Muscle of arm (tissue), 14 donors: Measurements from ENCODE around the gene SF1. TPM values are rescaled to one million over a fixed set of nuclear protein-coding genes. Genes with fewer than 3 reads are reported as not detected.
A peak's percentile ranks its signal among the peaks of the same experiment; 100 is the strongest.
"Not testable (repeated sequence)": the region's sequence is repeated elsewhere in the genome, so short reads cannot be mapped to it uniquely, and the experiment has no call there.

ENCODE experiments used
- DNase-seq: peaks from one replicate; pipeline ENCODE4 v3.0.0-alpha.2; 2013
- long read RNA-seq, 11 donors: transcript quantifications; one replicate each; lab custom pipeline, GENCODE V29; 2026
- polyA plus RNA-seq, 12 donors: library from polyadenylated mRNA; unstranded; fragments of 120-200 nt; gene quantifications; one replicate each; pipeline ENCODE4 v1.2.1, GENCODE V29; 2013; ENCODE audit not compliant: insufficient read length in 12 of 12

Gene SF1
- 100 to 1,000 TPM in 11 of 12 donors, not detected in 1; 174 to 428 (median 247) TPM for polyA plus RNA-seq
- long read RNA-seq, donor 1, transcript SF1-212 (2 exons, 983 nt), result major isoform, 19 of 112 reads
- long read RNA-seq, donor 1, transcript SF1-218 (4 exons, 584 nt), result minor isoform, 7 of 112 reads
- long read RNA-seq, donor 1, partial matches to known transcripts, result 75 of 112 reads
- long read RNA-seq, donor 1, other reads (novel, unspliced or antisense), result 0 of 112 reads
- long read RNA-seq, donor 2, partial matches to known transcripts, result 53 of 70 reads
- long read RNA-seq, donor 2, other reads (novel, unspliced or antisense), result 0 of 70 reads
- long read RNA-seq, donor 3, transcript SF1-212 (2 exons, 983 nt), result major isoform, 10 of 30 reads
- long read RNA-seq, donor 3, partial matches to known transcripts, result 12 of 30 reads
- long read RNA-seq, donor 3, other reads (novel, unspliced or antisense), result 0 of 30 reads
- long read RNA-seq, donor 4, transcript SF1-212 (2 exons, 983 nt), result major isoform, 5 of 26 reads
- long read RNA-seq, donor 4, partial matches to known transcripts, result 17 of 26 reads
- long read RNA-seq, donor 4, other reads (novel, unspliced or antisense), result 0 of 26 reads
- long read RNA-seq, donor 5, result 0 reads
- long read RNA-seq, donor 6, transcript SF1-212 (2 exons, 983 nt), result major isoform, 5 of 26 reads
- long read RNA-seq, donor 6, partial matches to known transcripts, result 11 of 26 reads
- long read RNA-seq, donor 6, other reads (novel, unspliced or antisense), result 0 of 26 reads
- long read RNA-seq, donor 7, transcript SF1-212 (2 exons, 983 nt), result major isoform, 7 of 25 reads
- long read RNA-seq, donor 7, partial matches to known transcripts, result 16 of 25 reads
- long read RNA-seq, donor 7, other reads (novel, unspliced or antisense), result 0 of 25 reads
- long read RNA-seq, donor 8, transcript SF1-204 (13 exons, 3,470 nt), result minor isoform, 5 of 56 reads
- long read RNA-seq, donor 8, transcript SF1-212 (2 exons, 983 nt), result major isoform, 11 of 56 reads
- long read RNA-seq, donor 8, partial matches to known transcripts, result 32 of 56 reads
- long read RNA-seq, donor 8, other reads (novel, unspliced or antisense), result 0 of 56 reads
- long read RNA-seq, donor 9, partial matches to known transcripts, result 17 of 26 reads
- long read RNA-seq, donor 9, other reads (novel, unspliced or antisense), result 0 of 26 reads
- long read RNA-seq, donor 10, transcript SF1-201 (13 exons, 2,850 nt), result minor isoform, 5 of 43 reads
- long read RNA-seq, donor 10, transcript SF1-212 (2 exons, 983 nt), result major isoform, 6 of 43 reads
- long read RNA-seq, donor 10, partial matches to known transcripts, result 27 of 43 reads
- long read RNA-seq, donor 10, other reads (novel, unspliced or antisense), result 0 of 43 reads
- long read RNA-seq, donor 11, partial matches to known transcripts, result 43 of 59 reads
- long read RNA-seq, donor 11, other reads (novel, unspliced or antisense), result 0 of 59 reads

- DNase-seq, result peak; percentile 99
Measured at GRCh38 chr11:64778473-64779298, at the start of gene SF1. Gene SF1, minus strand, starts transcription at chr11:64778542. Its CDS starts 150 bp downstream, at chr11:64778392.

GRCh38 chr11:64827451-64827839 is 49.1 kb upstream of the SF1 start:
- no peak for DNase-seq

DNA sequence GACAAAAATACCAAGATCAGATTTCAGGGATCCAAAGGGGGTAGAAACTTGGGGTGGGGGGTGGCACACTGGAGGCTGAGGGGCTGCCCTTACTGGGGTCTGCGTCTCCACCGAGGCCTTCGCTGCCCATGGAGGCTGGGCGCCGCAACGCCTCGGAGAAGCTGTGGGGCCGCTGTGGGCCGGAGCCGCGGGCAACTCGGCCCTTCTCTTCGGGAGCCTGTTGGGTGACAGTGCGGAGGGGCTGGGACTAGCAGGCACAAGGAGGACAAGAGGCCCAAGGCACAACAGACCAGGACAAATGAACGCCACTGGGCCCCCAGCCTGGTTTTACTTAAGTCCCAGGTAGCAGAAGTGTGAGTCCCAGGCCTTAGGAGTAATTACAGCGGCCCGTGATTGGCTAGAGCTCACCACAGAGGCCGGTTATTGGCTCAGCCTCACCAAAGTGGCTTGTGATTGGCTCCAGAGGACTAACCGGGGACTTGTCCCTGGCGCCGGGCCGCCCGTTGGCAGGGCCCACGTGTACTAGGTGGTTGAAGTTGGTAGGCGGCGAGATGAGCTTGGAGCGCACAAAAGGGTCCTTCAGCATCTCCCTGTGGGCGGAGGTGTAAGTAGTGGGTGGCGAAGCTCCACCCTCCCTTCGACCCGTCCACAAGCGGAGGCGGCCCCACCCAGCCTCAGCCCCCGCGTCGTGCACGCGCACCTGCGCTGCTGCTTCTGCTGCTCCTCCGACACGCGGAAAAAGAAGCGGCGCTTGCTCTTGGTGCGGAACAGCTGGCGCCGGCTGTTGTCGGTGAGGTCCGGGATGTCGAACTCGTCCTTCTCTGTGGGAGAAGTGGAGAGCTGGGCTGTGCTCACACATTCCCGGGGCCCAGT is 48.5 kb upstream of the SF1 start:
- no peak for DNase-seq

DNA sequence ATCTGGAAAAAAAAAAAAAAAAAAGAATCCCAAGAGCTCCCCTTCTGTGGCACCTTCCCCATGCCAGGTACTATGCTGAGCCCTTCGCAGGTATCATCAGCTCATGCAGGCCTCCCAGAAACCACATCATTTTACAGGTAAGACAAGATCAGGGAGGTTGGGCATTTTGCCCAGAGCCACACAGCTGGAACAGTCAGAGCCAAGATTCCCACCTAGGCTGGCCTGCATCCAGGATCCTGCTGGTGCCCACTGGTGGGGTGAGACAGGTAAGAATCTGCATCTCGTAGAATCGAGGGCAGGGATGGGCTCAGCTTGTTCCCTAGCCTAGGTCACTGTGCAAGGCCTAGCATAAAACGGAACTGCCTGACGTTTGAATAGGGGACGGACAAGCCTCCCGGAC is 47.7 kb upstream of the SF1 start:
- DNase-seq, result no peak

GRCh38 chr11:64823568-64824119 is 45.3 kb upstream of the SF1 start:
- no peak for DNase-seq

GRCh38 chr11:64817476-64817875 is 39.1 kb upstream of the SF1 start:
- DNase-seq, result no peak

- DNase-seq, result not testable (repeated sequence)
Measured at GRCh38 chr11:64815433-64815832, 37.1 kb upstream of the SF1 start.

- no peak for DNase-seq
Measured at GRCh38 chr11:64814712-64815187, 36.4 kb upstream of the SF1 start.

DNA sequence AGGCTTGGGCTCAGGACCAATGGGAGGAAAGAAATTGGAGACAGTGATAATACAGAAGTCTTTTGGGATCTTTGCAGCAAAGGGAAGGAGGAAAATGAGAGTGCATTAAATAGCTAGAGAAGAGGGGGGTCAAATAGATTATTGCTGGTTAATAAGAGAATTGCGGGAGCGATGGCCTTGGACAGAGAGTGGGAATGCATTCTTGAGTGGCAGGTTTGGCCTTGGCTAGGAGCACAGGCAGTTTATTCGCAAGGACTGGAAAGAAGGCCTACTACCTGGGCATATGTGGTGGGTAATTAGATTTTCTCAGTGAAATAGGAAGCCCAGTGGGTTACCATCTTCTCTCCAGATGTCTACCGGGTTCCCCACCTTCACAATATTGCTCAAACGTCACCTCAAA is 35.5 kb upstream of the SF1 start:
- DNase-seq, result no peak

- no peak for DNase-seq
Measured at GRCh38 chr11:64810891-64811272, 32.5 kb upstream of the SF1 start.

GRCh38 chr11:64810271-64810890 is 32.0 kb upstream of the SF1 start, which contains the start of gene MEN1:
Gene MEN1, minus strand, starts transcription at chr11:64810551. Its CDS starts 442 bp downstream, at chr11:64810109.
- DNase-seq, result peak; percentile 94

GRCh38 chr11:64809781-64810241 is 31.5 kb upstream of the SF1 start:
- DNase-seq, result no peak

GRCh38 chr11:64805481-64805880 is 27.1 kb upstream of the SF1 start:
- DNase-seq, result no peak

DNA sequence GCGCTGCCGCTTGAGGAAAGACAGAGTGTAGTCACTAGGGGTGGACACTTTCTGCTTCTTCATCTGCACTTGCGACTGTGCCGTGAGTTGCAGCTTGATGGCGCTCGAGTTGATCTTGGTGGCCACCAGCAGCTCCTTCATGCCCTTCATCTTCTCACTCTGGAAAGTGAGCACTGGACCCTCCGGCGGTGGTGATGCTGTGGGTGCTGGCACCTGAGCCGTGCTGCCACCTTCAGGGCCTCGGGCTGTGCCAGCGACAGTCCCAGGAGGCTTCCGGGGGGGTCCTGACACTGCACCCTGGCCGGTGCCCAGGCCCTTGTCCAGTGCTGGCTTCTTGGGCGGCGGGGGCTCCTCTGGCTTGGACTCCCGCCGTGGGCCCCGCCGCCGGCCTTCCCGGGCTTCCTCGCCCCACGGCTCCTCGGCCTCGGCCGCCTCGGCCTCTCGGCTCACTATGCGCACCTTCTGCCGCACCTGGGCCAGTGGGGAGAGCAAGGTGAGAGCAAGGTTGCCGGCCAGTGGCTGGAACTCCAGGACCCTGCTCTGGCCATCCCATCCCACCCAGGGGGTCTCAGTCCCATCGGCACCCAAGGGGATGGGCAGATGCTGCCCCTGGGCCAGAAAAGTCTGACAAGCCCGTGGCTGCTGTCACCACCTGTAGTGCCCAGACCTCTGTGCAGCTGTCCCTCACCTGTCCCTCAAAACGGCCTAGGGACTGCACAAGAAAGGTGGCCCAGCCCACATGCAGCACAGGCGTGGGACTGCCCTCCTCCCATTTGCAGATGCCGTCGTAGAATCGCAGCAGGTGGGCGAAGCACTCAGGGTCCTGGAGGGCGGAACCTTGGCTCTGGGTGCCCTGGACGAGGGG is 26.2 kb upstream of the SF1 start:
- no peak for DNase-seq

DNA sequence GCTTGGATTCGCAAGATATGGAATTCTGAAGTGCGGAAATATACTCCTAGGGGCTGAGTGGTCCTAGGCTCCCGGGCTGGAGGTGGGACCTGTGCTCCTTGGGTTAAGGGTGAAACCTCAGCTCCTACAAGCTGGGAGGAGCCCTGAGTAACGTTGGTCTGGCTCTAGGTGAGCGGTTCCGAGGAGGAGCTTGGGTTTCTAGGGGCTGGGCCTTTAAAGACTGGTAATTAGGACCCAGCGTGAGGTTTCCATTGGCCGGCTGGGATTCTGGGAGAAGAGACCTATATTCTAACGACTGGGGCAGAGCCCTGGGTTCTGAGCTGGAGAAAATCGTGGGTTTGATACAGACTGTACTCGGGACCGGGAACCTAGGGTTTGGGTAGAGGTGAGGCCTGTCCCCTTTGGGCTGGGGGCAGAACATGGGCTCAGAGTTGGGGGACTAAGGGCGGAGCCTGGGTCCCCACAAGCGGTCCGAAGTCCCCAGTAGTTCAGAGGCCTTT is 25.6 kb upstream of the SF1 start:
- no peak for DNase-seq

DNA sequence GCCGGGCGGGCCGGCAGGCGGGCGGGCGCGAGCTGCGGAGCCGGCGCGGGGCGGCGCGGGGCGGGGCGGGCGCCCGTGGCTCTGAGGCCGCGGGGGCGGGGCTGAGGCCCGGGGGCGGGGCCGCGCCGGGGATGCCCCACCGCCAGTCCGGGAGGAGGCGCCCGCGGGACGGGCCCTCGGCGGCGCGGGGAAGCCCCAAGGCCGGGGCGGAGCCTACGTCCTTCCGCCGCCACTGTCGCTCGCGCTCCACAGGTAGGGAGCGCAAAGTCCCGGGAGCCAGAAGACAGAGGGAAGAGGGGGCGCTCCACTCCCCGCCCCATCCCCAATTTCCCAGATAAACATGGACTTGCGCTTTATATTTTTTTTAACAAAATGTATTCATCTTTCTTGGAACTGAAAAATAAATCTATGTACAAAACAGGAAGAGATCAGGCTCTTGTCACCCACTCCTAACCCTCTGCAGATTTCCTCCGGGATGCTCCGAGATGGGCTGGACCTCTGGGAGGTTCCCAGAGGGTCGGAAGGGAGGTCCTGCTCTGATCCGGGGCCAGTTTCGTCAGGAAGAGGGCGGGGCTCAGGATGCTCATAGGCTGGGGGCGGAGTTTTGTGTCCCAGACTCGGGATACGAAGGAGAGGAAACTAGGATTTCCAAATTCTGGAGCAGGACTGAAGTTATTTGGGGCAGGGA is 25.0 kb upstream of the SF1 start, which contains the start of gene MAP4K2:
MAP4K2 (minus strand) TSS at position 57 of the 688 bp plus-strand sequence. CDS start 65 bp downstream, outside the sequence.
- peak; percentile 86 for DNase-seq
